RWPE2 (cell line): ENCODE measurements around the gene SON.
"Not testable (repeated sequence)": the region's sequence is repeated elsewhere in the genome, so short reads cannot be mapped to it uniquely, and the experiment has no call there.

Source experiments
- ATAC-seq: fragments of 200-7000 bp; cut with Tn5 transposase; 3 replicates; pipeline ENCODE4 v1.9.1; 2021; ENCODE audit warnings: low read depth
- DNase-seq: peaks from one replicate; pipeline ENCODE4 v3.0.0-alpha.2; 2020; ENCODE audit warnings: low spot score
- H3K27ac ChIP-seq: fragments of 450-650 bp; 2 replicates; pipeline ENCODE4 v1.5.1; 2017; ENCODE audit warnings: mild to moderate bottlenecking; ENCODE audit not compliant: poor library complexity, severe bottlenecking
- H3K27me3 ChIP-seq: fragments of 250-450 bp; sonication (Bioruptor Pico); 2 replicates; pipeline ENCODE4 v1.5.1; 2021; ENCODE audit warnings: mild to moderate bottlenecking, moderate library complexity; ENCODE audit not compliant: insufficient read depth, poor library complexity, severe bottlenecking
- H3K36me3 ChIP-seq: fragments of 250-450 bp; sonication (Bioruptor Pico); 2 replicates; pipeline ENCODE4 v1.5.1; 2020; ENCODE audit warnings: low read depth, mild to moderate bottlenecking, moderate library complexity
- H3K4me1 ChIP-seq: fragments of 250-450 bp; sonication (Bioruptor Pico); 2 replicates; pipeline ENCODE4 v1.5.1; 2021; ENCODE audit warnings: mild to moderate bottlenecking, moderate library complexity; ENCODE audit not compliant: insufficient read depth, poor library complexity, severe bottlenecking
- H3K4me3 ChIP-seq: fragments of 250-450 bp; sonication (Bioruptor Pico); 2 replicates; pipeline ENCODE4 v1.5.1; 2021; ENCODE audit warnings: mild to moderate bottlenecking, moderate library complexity; ENCODE audit not compliant: severe bottlenecking
- H3K9me3 ChIP-seq: fragments of 250-450 bp; sonication (Bioruptor Pico); 2 replicates; pipeline ENCODE4 v1.5.1; 2021; ENCODE audit warnings: mild to moderate bottlenecking, moderate library complexity; ENCODE audit not compliant: severe bottlenecking
- CTCF ChIP-seq: fragments of 450-650 bp; IDR thresholded peaks from one replicate; pipeline ENCODE4 v1.5.1; 2017; ENCODE audit warnings: mild to moderate bottlenecking, moderate library complexity; ENCODE audit not compliant: poor library complexity, severe bottlenecking

SON gene

GRCh38 chr21:33505833-33506232 is 37.0 kb upstream of the SON start:
- H3K9me3 ChIP-seq, result no peaks in the 10 kb centered on the region
- H3K4me3 ChIP-seq, result no peak overlapping the region
- ATAC-seq (no peak), DNase-seq (no peak)
- H3K36me3 ChIP-seq, result peaks cover 76% of the 10 kb centered on the region
- no peak for TF ChIP-seq CTCF
- no peaks in the 10 kb centered on the region for H3K4me1 ChIP-seq
- H3K27ac ChIP-seq, result no peak overlapping the region
- no peaks in the 10 kb centered on the region for H3K27me3 ChIP-seq

- peaks cover 87% of the 10 kb centered on the region for H3K36me3 ChIP-seq
- not testable (repeated sequence) for DNase-seq, H3K9me3 ChIP-seq, H3K4me3 ChIP-seq, H3K27ac ChIP-seq, ATAC-seq, H3K4me1 ChIP-seq, H3K27me3 ChIP-seq
Measured at GRCh38 chr21:33507003-33507402, 35.8 kb upstream of the SON start.

GRCh38 chr21:33510826-33511225 is 32.0 kb upstream of the SON start:
- no peak overlapping the region for H3K27ac ChIP-seq
- H3K36me3 ChIP-seq, result peaks cover 95% of the 10 kb centered on the region
- H3K27me3 ChIP-seq, result no peaks in the 10 kb centered on the region
- no peak overlapping the region for H3K4me3 ChIP-seq
- no peak for DNase-seq
- TF ChIP-seq CTCF, result no peak
- H3K4me1 ChIP-seq, result no peaks in the 10 kb centered on the region
- ATAC-seq, result no peak
- H3K9me3 ChIP-seq, result no peaks in the 10 kb centered on the region

- Histone ChIP-seq H3K4me1 (no peaks in the 10 kb centered on the region), H3K4me3 (no peak overlapping the region), H3K9me3 (no peaks in the 10 kb centered on the region), H3K36me3 (peaks cover 95% of the 10 kb centered on the region), H3K27me3 (no peaks in the 10 kb centered on the region), H3K27ac (no peak overlapping the region)
- TF ChIP-seq CTCF, result no peak
- DNase-seq, result no peak
- no peak for ATAC-seq
Measured at GRCh38 chr21:33511639-33512038, 31.2 kb upstream of the SON start.

GRCh38 chr21:33512481-33512880 is 30.4 kb upstream of the SON start:
- Histone ChIP-seq H3K4me3 (no peak overlapping the region), H3K4me1 (no peaks in the 10 kb centered on the region), H3K27me3 (no peaks in the 10 kb centered on the region), H3K27ac (no peak overlapping the region), H3K36me3 (peaks cover 95% of the 10 kb centered on the region), H3K9me3 (no peaks in the 10 kb centered on the region)
- ATAC-seq (no peak), DNase-seq (no peak)
- no peak for TF ChIP-seq CTCF

- Histone ChIP-seq H3K4me1 (no peaks in the 10 kb centered on the region), H3K4me3 (no peak overlapping the region), H3K36me3 (peaks cover 97% of the 10 kb centered on the region), H3K9me3 (no peaks in the 10 kb centered on the region), H3K27me3 (no peaks in the 10 kb centered on the region), H3K27ac (no peak overlapping the region)
- TF ChIP-seq CTCF, result no peak
- DNase-seq, result no peak
- ATAC-seq, result no peak
Measured at GRCh38 chr21:33514229-33514628, 28.6 kb upstream of the SON start.
